Stromal cell of bone marrow (primary cell): ENCODE results near the gene TMEM63C.
"Not testable (repeated sequence)": the region's sequence is repeated elsewhere in the genome, so short reads cannot be mapped to it uniquely, and the experiment has no call there.

ENCODE experiments used
- DNase-seq: peaks from one replicate; pipeline ENCODE4 v3.0.0-alpha.2; 2012; ENCODE audit warnings: low read depth

The TMEM63C gene

GRCh38 chr14:77157740-77158139 is 23.9 kb upstream of the TMEM63C start:
- DNase-seq = no peak

GRCh38 chr14:77158175-77158881 is 23.3 kb upstream of the TMEM63C start:
- peak; percentile 50 for DNase-seq

GRCh38 chr14:77158882-77159255 is 22.7 kb upstream of the TMEM63C start:
- DNase-seq = no peak

GRCh38 chr14:77161011-77161410 is 20.6 kb upstream of the TMEM63C start:
- no peak for DNase-seq

- DNase-seq = no peak
Measured at GRCh38 chr14:77170045-77170444, 11.6 kb upstream of the TMEM63C start.

GRCh38 chr14:77172916-77173315 is 8.7 kb upstream of the TMEM63C start:
- DNase-seq = no peak

GRCh38 chr14:77173911-77174617 is 7.5 kb upstream of the TMEM63C start:
- DNase-seq = not testable (repeated sequence)

GRCh38 chr14:77175843-77176242 is 5.8 kb upstream of the TMEM63C start:
- no peak for DNase-seq

GRCh38 chr14:77177702-77178101 is 3.9 kb upstream of the TMEM63C start:
- DNase-seq = no peak

- DNase-seq = no peak
Measured at GRCh38 chr14:77178656-77179055, 2.9 kb upstream of the TMEM63C start.

- DNase-seq = no peak
Measured at GRCh38 chr14:77180726-77181602, 634 bp upstream of the TMEM63C start.

- no peak for DNase-seq
Measured at GRCh38 chr14:77183896-77184295, 2.3 kb downstream of the TMEM63C start.

- DNase-seq = no peak
Measured at GRCh38 chr14:77184396-77185092, 2.9 kb downstream of the TMEM63C start.

- no peak for DNase-seq
Measured at GRCh38 chr14:77185093-77185465, 3.5 kb downstream of the TMEM63C start.

GRCh38 chr14:77186911-77187648 is 5.5 kb downstream of the TMEM63C start:
- DNase-seq = no peak

- DNase-seq = no peak
Measured at GRCh38 chr14:77187649-77188012, 6.0 kb downstream of the TMEM63C start.

GRCh38 chr14:77189479-77189878 is 7.9 kb downstream of the TMEM63C start:
- no peak for DNase-seq

- no peak for DNase-seq
Measured at GRCh38 chr14:77190977-77191376, 9.4 kb downstream of the TMEM63C start.

- no peak for DNase-seq
Measured at GRCh38 chr14:77194706-77195105, 13.1 kb downstream of the TMEM63C start.

- DNase-seq = no peak
Measured at GRCh38 chr14:77195766-77196165, 14.2 kb downstream of the TMEM63C start.

- DNase-seq = no peak
Measured at GRCh38 chr14:77197988-77198387, 16.4 kb downstream of the TMEM63C start.

- DNase-seq = no peak
Measured at GRCh38 chr14:77198561-77198960, 17.0 kb downstream of the TMEM63C start.
